GM18858 (cell line): Measurements from ENCODE around the gene SECISBP2.
"Not testable (repeated sequence)": the region's sequence is repeated elsewhere in the genome, so short reads cannot be mapped to it uniquely, and the experiment has no call there.

Experiments used
- ATAC-seq: cut with Tn5 transposase; IDR thresholded peaks from one replicate; pipeline ENCODE4 v1.9.1; 2021; ENCODE audit not compliant: unreplicated experiment

The SECISBP2 gene

DNA sequence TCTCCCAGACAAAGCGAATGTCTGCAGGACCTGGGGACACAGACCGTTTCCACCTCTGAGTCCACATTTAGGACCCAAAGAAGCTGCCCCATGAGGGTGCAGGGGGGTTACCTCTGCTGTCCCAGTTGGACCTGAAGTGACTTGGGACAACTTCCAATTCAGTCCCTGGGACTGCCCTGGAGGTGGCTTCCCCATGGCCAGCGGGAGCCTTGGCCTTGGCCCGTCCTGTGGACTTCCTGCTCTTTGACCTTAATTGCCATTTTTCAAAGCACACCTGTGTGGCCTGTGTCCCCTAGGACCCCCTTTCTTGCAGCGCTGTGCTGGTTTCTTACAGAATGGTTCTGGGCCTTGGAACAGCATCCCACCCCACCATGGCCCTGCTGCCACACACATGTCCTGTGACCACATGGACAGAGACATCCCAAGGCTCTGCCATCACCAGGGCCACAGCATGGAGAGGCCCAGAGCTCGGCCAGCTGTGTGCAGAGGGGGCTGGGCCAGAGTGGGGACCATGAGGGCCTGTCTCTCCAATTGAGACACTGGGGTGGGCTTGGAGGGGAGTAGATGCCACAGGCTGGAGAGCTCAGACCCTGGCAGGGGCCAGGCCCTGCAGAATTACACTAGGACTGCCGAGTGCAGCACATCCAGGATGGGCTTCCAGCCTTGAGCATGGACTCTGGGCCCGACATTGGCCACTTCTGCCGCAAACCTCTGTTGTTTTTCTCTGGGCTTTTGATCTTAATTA is 45.8 kb downstream of the SECISBP2 start:
- ATAC-seq: no peak

DNA sequence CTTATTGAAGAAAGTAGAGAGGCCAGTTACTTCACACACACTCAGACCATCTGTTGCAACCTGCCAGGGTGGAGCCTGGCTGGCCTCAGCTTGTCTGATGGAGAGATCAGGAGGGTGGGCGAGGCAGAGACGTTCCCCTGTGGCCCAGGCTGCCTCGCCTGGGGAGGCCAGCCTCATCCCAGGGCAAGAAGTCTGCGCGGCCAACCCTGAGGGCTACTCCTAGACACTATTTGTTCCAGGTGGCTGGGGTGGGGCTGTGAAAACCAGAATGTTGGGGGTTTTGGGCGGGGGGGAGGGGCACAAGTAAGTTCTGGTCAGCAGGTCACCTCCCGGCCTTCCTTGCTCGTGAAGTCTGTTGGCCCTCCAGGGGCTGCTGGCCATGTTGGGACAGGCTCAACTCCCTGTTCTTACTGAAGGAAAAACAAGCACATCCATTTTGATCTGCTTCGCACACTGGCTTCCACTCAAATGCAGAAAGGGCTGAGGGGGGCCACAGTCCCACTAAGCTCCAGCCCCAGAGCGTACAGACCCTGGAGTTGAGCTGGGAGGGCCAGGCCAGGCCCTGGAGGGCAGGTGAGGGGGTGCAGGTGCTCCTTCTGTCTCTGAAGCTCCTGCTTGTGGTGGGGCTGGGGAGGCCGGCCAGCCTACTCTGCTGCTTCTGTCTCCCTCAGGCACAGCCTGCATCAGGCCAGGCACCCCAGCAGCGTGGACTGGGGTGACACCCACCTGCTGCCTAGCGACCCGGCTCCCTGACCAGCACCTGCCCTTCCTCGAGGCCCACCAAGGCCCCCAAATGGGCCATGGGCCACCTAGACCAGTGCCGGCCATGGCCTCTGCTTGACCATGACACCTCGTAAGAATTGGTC is 46.6 kb downstream of the SECISBP2 start:
- no peak for ATAC-seq

DNA sequence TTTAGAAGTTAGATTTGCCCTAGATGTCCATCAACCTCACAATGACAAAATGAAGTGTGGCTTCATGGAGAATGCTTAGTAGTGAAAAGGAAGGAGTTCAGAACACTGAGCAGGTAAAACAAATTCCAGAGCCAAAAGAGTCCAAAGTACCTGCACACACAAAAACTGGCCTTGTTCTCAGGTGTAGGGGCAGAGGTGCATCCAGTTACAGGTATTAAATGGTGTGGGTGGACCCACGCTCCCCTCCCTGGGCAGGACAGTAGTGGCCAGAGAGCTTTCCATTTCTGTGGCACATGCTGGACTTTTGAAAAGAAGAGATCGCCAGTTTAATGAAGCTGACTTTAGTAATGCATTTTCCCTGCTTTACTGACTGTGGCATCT is 47.2 kb downstream of the SECISBP2 start:
- ATAC-seq: no peak

DNA sequence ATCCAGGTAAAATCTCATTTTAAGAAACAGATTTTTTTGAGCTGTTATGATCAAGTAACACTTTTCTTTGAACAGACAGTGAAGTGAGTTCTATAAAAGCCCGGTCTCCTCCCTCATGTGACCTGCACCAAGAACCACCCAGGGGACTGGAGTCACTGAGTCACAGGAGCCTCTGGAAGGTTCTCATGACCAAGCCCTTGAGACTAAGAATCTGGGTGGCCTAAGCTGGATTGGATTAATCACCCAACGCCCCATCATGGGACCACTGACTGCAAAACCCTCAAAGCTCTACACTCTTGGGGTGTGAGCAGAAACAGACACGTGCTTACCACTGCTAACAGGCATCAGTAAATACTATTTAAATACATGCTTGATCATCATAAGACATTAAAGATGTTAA is 48.4 kb downstream of the SECISBP2 start:
- ATAC-seq: no peak

DNA sequence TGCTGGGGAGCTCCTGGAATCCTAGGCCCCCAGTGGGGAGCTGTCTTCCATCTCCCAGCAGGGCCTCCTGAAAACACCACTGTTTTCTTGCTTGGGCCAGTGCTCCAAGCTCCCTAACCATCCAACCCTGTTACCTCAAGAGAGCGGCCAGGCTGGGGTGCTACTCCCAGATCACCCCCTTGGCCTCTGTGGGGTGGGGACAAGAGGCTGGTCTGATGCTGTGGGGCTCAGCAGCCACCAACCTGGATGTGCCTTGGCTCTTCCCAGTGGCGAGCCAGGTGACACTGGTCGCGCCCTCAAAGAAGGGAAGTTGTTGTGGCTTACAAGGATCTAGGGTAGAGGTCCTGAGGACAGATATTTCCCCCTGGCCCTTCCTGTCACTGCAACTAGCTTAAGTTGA is 49.0 kb downstream of the SECISBP2 start:
- ATAC-seq: no peak

DNA sequence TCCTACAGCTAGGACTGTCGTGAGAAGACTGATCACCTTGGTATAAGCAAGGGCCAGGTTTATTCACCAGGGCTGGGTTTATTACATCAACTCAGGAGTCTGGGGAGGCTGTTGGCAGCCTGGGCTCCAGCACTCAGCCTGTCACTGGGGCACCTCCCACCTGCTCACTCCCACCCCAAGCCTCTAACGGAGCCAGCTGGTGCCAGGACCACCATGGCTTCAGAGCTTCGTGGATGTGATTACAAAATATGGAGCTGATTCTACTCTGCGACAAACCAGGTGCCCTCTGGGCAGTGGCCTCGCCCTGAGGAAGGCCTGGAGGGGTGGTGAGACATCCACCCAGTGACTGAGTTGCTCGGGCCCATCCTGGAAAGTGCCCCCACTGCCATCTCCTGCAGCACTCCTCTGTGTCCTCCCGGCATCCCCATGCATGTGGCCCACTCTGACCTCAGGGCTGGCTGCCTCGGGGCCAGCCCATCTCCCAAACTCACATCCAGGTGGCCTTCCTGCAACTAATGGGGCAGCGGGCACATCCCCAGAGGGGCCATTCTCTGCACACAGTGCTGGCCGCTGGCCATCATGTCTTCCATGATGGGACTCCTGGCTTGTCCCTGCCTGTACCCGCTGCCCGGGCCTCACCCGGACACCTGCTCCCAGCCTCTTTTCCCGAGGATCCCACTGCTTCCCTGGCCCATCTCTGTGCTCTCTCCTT is 49.6 kb downstream of the SECISBP2 start:
- ATAC-seq: no peak

DNA sequence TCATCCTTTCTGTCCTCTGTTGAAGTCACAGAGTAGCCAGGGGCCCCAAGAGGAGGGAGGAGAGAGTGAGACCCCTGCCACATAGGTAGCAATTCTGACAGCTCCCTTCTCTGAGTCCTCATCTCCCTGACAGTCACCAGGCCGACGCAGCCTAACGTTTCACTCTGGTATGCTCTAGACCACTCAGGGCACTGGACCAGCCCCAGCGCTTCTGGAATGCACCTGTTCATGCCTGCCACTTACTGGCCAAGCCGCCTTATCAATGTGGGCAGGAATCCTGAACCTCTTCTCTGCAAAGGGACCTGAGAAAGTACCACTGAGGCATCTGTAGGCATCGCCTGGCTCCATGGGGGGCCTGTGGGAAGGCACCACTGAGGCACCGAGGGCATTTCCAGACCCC is 50.2 kb downstream of the SECISBP2 start:
- ATAC-seq: no peak

DNA sequence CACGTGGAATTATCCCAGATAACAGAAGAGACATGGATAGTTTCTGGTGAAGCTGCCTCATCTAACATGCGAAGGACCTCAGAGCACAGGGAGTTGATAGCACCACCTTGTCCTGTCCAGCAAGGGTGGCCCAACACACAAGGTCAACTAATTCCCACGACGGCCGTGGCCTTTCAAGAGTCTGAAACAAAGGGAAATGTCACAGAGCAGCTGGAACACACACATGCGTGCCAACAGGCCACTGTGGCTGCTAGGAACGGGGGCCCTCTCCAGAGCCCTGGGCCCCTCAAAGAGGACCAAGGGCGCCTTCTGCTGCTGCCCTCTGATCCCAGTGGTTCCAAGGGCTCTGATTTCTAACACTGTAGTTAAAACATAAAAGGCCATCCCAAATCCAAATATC is 50.7 kb downstream of the SECISBP2 start:
- no peak for ATAC-seq

DNA sequence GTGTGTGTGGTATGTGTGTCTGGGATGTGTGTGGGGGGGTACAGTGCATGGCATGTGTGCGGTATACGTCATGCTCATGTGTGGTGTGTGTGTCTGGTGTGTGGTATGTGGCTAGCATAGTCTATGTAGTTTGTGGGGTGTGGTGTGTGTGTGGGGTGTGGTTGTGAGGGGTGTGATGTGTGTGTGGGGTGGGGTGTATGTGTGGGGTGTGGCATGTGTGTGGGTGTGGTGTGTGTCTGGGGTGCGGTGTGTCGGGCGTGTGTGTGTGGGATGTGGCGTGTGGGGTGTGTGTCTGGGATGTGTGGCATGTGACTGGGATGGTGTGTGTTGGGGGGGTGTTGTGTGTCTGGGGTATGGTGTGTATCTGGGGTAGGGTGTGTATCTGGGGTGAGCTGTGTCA is 52.3 kb downstream of the SECISBP2 start:
- ATAC-seq: no peak

DNA sequence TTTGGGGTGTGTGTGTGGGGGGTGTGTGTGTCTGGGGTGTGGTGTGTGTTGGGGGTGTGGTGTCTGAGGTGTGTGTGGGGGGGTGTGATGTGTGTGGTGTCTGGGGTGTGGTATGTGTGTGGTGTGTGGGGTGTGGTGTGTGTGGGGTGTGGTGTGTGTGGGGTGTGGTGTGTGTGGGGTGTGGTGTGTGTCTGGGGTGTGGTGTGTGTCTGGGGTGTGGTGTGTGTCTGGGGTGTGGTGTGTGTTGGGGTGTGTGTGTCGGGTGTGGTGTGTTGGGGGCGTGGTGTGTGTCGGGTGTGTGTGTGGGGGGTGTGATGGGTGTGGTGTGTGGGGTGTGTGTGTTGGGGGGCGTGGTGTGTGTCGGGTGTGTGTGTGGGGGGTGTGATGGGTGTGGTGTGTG is 53.5 kb downstream of the SECISBP2 start:
- ATAC-seq: not testable (repeated sequence)

DNA sequence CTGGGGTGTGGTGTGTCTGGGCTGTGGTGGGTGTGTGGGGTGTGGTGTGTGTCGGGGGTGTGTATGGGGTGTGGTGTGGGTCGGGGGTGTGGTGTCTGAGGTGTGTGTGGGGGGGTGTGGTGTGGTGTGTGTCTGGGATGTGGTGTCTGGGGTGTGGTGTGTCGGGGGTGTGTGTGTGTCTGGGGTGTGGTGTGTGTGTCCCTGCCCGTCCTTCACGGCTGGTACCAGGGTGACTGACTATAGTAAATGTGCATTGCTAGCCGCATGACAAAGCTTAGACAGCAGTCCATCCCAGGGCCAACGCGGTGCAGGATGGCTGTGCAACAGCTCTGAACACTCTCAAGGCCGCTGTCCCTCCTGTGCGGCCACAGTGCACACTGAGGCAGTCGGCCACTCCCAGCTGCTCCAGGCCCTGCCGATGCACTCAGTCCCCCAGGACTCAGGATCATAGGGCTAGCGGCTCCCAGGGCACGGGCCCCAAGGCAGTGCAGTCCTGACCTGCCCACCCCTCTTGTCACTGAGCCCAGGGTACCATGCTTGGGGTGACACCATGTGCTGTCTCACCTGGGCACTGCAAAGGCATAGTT is 54.0 kb downstream of the SECISBP2 start:
- no peak for ATAC-seq

DNA sequence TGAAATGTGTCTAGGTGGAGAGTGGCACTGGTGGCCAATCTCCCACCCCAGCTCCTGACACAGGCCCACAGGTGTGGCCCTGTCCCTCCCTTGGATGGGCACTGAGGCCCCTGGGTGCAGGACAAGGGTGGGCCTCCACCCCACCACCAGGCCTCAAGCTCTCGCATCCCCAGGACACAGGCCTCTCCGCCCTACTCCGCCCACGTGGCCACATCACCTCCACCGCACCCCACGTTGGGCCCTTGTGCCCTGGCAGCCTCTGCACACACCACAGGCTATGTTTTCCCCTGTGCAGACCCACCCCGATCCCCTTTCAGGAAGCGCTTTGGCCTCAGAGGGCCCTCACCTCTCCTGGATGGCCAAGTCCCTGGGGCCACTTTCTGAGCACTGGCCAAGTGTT is 54.7 kb downstream of the SECISBP2 start:
- ATAC-seq: no peak

DNA sequence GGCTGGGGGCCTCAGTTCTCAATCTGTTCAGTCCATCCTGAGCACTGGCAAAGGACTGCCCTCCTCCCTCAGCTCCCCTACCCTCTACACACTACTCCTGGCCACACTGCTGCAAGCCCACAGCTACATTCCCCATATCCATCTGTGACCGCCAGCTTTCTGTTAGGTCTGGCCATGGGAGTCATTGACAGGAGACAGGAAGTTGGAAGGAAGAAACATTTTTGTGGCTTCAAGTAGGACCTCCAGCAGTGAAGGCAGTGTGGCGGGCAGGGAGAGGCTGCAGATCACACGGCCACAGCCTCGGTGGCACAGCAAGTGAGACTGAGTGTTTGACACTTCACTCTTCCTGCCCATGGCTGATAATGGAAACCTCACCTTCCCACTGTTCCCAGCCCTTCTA is 55.9 kb downstream of the SECISBP2 start:
- ATAC-seq: no peak

DNA sequence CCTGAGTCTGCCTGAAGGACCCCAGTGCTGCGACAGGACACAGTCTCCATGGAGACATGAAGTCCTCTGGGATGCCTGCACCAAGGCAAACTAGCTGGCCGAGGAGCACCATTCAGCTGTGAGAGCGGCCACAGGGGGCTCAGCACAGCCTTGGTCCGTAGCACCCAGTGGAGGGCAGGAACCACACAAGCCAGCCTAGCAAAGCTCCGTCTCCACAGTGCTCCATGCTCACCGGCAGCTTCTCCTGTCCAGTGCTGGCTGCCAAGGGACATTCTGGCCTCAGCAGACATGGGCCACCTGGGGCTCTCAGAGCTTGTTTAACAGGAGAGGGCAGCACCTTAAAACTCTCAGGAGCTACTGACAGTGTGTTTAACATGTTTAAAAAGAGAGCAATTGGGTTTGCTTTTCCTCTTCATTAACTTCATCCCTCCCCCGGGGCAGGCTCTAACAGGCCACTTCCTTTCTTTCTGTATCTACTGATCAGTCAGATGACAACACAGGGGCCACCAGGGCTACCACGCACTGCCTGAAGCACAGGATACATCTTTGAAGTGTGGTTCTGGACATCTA is 57.0 kb downstream of the SECISBP2 start:
- peak; percentile 63 for ATAC-seq

DNA sequence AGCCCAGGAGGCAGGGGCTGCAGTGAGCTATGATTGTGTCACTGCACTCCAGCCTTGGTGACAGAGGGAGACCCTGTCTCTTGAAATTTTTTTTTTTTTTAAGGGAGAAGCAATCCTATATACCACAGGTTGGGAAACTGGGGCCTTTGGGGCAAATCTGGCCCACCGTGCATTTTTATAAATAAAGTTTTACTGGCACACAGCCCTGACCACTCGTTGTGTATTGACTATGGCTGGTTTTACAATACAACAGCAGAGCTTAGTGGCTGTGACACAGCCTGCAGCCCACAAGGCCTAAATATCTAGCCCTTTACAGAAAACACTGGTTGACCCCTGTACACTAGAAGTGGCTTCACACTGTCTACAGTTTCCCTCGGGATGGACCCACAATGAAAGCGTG is 58.0 kb downstream of the SECISBP2 start:
- ATAC-seq: no peak

DNA sequence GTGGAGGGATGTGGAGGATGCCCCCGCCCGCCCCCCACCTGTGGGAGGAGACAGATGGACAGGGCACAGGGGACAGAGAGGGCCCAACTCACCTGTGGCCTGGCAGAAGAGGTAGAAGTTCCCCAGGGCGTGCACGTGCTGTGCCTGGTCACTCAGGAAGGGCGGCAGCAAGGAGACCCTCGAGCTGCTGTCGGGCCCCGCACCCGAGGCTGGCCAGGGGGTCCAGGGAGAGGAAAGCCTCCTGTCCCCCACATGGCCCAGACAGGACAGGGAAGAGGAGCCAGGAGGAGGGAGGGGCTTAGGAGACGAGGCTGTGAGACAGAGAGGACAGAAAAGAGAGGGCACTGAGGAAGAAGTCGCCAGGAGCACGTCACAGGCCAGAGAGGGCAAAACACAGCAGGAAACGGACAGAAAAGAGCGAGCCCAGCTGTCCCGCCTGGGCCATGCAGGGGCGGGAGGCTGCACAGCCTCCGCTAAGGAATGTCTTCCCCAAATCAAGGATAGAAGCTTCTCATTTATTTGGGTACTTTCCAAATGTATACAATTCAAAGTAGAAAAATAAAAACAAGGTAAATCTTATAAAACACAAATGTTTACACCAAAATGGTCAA is 58.5 kb downstream of the SECISBP2 start:
- ATAC-seq: no peak

DNA sequence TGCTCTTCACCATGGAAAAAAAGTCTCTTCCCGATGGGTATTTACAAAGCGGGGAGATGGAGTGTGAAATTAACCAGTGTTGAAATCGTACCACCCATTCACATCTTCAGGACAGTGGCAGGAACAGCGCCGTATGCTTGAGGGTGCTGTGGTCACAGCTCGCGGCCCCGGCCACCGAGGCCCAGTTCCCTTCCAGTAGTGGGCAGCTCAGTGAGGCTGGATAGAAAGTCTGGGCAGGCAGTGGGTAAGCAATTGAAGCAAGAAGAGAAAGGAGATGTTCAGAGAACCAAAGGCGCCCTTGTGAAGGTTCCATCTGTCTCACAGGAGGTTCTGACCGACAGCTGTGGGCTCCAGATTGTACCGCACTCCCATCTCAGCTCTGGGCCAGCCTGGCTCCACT is 59.1 kb downstream of the SECISBP2 start:
- no peak for ATAC-seq

DNA sequence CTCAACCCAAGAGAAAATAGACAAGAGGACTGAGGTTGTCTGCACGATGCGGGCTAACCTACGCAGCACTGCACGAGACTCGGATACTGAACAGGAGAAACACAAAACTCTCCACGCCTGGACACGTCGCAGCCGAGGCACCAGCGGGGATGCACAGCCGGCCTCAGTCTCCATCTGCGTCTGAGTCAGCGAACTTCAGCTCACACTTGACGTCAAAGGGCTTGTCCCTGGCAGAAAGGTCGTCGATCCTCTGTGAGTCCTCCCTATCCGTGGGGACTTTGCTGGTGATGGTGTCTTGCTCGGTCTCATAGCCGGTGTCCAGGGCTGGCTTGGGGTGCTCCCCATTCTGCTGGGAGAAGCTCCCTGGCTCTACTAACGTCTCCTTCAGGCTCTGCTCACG is 60.2 kb downstream of the SECISBP2 start:
- ATAC-seq: no peak

DNA sequence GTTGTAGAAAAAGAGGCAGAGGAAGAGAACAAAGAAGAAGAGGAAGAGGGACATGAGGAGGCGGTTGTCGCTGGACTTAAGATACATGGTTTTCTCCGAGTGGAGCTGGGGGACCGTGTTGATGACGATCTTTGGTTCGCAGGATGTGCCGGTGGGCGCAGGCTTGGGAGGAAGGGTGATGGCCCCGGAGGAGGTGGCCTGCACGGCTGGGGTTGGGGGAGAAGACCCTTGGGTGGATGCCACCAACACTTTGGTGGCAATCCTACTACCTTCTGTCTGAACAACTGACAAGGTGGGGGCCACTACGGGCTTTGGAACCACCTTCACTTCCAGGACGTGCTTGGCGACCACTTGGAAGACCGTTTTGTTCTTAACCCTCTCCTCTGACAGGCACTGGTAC is 60.7 kb downstream of the SECISBP2 start:
- ATAC-seq: no peak

DNA sequence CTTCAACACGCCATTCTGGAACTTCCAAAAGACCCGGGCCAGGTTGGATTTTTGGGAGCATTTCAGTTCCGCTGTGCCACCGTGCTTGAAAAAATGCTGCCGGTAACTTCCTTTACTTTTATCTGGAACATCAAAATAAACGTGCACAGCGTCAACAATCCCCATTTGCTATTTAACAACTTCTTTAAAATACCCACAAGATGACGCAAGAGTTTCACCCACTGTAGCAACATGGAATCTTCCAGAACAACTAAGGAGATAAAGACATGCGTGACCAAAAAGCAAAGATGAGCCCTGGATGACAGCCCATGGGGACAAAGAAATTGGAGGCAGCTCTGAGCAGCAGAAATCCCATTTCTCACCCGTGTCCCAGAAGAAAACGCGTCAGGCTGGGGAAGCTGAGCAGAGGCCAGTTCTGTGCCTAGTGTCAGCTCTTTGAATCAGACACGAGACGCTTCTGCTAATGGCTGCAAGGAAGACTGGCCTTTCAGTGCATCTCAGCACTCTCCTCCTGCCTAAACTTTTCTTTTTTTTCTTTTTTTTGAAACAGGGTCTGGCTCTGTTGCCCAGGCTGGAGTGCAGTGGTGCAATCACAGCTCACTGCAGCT is 61.3 kb downstream of the SECISBP2 start:
- no peak for ATAC-seq
